Measurements from ENCODE around the gene HDAC9.
"Not testable (repeated sequence)": the region's sequence is repeated elsewhere in the genome, so short reads cannot be mapped to it uniquely, and the experiment has no call there.

HDAC9 gene

DNA sequence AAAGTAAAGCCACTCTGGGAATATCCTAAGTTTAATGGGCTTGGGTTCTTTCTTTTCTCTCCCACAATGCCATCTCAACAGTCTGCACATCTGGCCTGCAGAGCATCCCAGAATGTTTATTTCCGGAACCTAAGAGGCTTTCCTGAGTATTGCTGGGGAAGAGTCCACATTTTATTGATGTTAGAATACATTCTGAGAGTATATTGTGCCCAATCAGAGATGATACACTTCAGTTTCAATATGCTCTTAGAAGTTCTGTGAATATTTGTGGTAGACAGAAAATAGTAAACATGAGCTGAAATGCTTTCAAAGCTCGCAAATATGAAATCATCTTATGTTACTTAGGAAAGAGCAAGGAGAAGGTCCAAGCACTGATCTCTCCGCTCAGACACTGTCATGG, 421.3 kb downstream of the HDAC9 start:
- no peaks in the 10 kb centered on the region for H3K4me1 Mint-ChIP-seq

DNA sequence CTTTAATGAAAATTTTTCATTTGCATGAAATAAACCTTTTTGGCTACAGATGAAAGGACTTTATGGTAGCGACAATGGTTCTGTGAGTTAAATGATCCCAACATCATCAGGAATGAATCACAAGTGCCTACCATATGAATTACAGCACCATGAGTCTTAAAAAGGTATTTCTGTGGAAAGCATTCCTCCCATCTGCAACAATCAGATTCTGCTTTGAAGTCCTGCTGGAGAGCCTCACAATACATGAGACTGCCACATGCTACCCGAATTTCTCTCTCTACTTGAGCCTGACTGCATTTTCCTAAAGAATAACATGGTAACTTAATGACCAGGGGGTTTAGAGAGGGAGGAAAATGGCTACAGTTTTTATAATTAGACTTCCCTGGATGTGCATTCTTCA, 431.6 kb downstream of the HDAC9 start:
- Mint-ChIP-seq H3K4me1 (no peaks in the 10 kb centered on the region), H3K4me3 (no peak overlapping the region), H3K36me3 (ENCODE audit: low read depth) (no peaks in the 10 kb centered on the region), H3K27me3 (no peaks in the 10 kb centered on the region), H3K9me3 (no peaks in the 10 kb centered on the region), H3K27ac (no peak overlapping the region)
- ATAC-seq (no peak), DNase-seq (no peak)

More for the DNA sequence above, 421.3 kb downstream of the HDAC9 start:
- Mint-ChIP-seq H3K27me3 (no peaks in the 10 kb centered on the region), H3K27ac (no peak overlapping the region), H3K9me3 (peaks cover 8% of the 10 kb centered on the region), H3K36me3 (ENCODE audit: low read depth) (peaks cover 3% of the 10 kb centered on the region), H3K4me3 (no peak overlapping the region)
- ATAC-seq (no peak), DNase-seq (no peak)

- Mint-ChIP-seq H3K4me1 (no peaks in the 10 kb centered on the region), H3K27ac (no peak overlapping the region), H3K36me3 (ENCODE audit: low read depth) (no peaks in the 10 kb centered on the region), H3K4me3 (no peak overlapping the region), H3K27me3 (no peaks in the 10 kb centered on the region), H3K9me3 (peaks cover 4% of the 10 kb centered on the region)
- no peak for ATAC-seq
- DNase-seq: no peak
Observed at GRCh38 chr7:18936265-18936664, 440.7 kb downstream of the HDAC9 start.

DNA sequence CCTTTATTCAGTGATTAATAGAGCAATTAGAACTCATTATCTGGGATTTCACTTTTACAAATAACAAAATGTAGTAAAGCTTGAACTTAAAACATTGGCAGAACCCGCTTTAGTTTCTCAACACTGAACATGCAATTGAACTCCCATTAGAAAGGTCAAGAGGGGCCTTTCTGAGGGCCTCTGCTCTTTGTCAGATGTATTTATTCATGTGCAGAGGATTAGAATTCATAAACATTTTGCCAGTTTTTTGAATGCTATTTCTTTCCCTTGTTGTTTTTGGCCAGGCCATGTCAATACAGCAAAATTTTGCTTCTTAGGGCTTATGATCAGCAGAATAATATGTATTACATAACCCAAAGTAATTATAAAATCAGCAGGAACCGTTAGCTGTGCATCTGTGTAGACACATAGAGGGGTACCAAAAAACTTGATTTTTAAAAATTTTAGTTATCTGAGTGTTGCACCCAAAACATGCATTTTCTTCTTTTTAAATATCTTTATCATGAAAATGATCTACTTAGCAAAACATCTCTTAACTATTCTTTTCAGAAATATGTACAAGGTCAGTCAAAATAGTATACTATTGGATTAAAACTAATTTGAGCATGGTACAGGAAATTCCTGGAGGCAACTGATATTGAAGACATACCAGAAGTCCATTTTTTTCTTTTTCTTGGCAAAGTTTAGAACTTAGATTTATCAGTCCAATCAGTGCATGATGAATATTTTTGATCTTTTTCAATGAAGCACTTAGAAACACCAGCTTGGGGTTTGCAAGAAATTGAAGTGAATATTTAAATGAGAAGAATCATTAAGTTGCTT, 444.4 kb downstream of the HDAC9 start:
- no peaks in the 10 kb centered on the region for H3K36me3 Mint-ChIP-seq (ENCODE audit: low read depth)
- no peaks in the 10 kb centered on the region for H3K27me3 Mint-ChIP-seq
- ATAC-seq (no peak), DNase-seq (no peak)
- no peak overlapping the region for H3K4me3 Mint-ChIP-seq
- no peak overlapping the region for H3K27ac Mint-ChIP-seq
- no peaks in the 10 kb centered on the region for H3K4me1 Mint-ChIP-seq
- H3K9me3 Mint-ChIP-seq: no peaks in the 10 kb centered on the region

- no peak for ATAC-seq
- Mint-ChIP-seq H3K36me3 (ENCODE audit: low read depth) (no peaks in the 10 kb centered on the region), H3K27ac (no peak overlapping the region), H3K4me3 (no peak overlapping the region), H3K27me3 (no peaks in the 10 kb centered on the region), H3K4me1 (no peaks in the 10 kb centered on the region), H3K9me3 (no peaks in the 10 kb centered on the region)
- no peak for DNase-seq
Observed at GRCh38 chr7:18940593-18941134, 445.1 kb downstream of the HDAC9 start.

DNA sequence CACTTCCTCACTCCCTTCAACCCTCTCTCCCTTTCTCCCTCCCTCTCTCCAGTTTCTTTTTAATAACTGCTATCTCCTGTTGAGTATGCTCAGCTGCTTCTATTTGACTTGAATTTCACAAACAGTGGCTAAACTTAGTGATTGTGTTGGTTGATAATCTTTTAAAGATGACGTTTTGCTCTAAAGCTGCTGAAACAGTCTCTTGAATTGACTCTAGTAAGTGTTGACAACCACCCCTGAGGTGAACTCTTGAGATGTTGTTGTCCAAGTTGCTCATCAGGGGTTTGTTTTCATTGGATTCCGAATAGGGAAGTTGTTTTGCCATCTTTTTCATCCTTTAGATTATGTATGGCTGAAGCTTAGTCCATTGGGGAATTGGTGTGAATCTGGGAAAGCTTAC, 445.7 kb downstream of the HDAC9 start:
- H3K27me3 Mint-ChIP-seq: no peaks in the 10 kb centered on the region
- no peaks in the 10 kb centered on the region for H3K9me3 Mint-ChIP-seq
- DNase-seq (no peak), ATAC-seq (no peak)
- H3K36me3 Mint-ChIP-seq (ENCODE audit: low read depth): no peaks in the 10 kb centered on the region
- no peak overlapping the region for H3K4me3 Mint-ChIP-seq
- no peaks in the 10 kb centered on the region for H3K4me1 Mint-ChIP-seq
- H3K27ac Mint-ChIP-seq: no peak overlapping the region

- Mint-ChIP-seq H3K4me1 (no peaks in the 10 kb centered on the region), H3K27me3 (no peaks in the 10 kb centered on the region)
- DNase-seq: no peak
Observed at GRCh38 chr7:18948521-18948920, 453.0 kb downstream of the HDAC9 start.

DNA sequence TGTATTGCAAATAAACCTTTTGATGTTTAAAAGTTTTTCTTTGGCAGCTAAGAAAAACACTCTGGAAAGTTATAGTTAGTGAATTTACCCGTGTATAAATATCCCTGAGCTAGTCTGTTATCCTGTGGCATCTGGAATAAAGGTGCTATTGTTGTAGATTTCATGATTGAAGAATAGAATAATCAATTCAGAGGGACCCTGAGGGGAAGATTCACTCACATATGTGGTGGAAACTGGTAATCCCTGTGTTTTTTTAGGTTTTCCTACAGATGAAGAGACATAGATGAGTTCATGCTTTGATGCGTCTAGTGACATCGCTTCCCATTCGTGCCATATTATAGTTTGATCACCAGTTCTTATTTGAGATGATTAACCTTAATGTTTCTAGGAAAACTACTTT, 457.3 kb downstream of the HDAC9 start:
- Mint-ChIP-seq H3K36me3 (ENCODE audit: low read depth) (no peaks in the 10 kb centered on the region), H3K4me3 (no peak overlapping the region), H3K4me1 (no peaks in the 10 kb centered on the region), H3K27ac (no peak overlapping the region), H3K27me3 (no peaks in the 10 kb centered on the region), H3K9me3 (no peaks in the 10 kb centered on the region)
- ATAC-seq (no peak), DNase-seq (no peak)

More at GRCh38 chr7:18948521-18948920, 453.0 kb downstream of the HDAC9 start:
- no peaks in the 10 kb centered on the region for H3K36me3 Mint-ChIP-seq (ENCODE audit: low read depth)
- ATAC-seq: no peak
- H3K4me3 Mint-ChIP-seq: no peak overlapping the region
- H3K27ac Mint-ChIP-seq: no peak overlapping the region
- no peaks in the 10 kb centered on the region for H3K9me3 Mint-ChIP-seq

DNA sequence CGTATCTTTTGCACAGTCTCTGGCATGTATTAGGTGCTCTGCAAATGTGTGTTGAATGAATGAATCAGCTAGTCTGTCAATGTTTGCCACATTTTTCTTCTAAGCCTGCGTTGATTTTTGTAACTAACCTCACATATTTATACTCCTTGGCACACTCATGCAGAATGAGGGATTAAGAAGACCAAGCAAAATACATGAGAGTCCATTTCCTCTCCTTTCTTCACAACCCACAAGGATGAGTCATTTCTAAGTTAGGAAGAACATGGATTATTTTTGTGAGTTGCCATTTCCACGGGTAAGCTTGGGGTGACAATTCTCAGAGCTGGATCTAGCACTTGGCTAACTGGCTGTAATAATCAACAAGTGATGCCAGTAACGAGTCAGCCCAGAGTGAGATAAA, 463.1 kb downstream of the HDAC9 start:
- Mint-ChIP-seq H3K4me3 (no peak overlapping the region), H3K27ac (no peak overlapping the region), H3K27me3 (no peaks in the 10 kb centered on the region), H3K9me3 (peaks cover 5% of the 10 kb centered on the region), H3K4me1 (no peaks in the 10 kb centered on the region), H3K36me3 (ENCODE audit: low read depth) (no peaks in the 10 kb centered on the region)
- no peak for ATAC-seq
- no peak for DNase-seq

DNA sequence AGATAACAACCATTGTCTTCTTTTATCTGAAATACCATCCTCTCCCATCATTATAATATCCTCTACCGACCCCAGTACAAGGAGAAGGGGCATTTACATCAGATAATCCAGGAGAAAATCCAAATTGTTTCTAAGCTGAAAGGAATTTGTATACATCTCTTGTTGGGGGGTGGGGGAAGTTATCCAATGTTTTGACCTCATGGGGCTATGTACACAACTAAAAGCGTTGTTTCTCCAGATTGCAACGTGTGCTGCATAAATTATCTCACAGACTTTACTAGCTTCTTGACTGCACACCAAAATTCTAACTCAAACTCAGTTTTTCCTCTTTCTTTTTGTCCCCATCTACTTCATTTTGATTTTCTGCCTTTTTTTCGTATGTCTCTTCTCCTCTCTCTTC, 465.2 kb downstream of the HDAC9 start:
- Mint-ChIP-seq H3K4me1 (no peaks in the 10 kb centered on the region), H3K9me3 (peaks cover 5% of the 10 kb centered on the region), H3K27ac (no peak overlapping the region), H3K4me3 (no peak overlapping the region), H3K36me3 (ENCODE audit: low read depth) (no peaks in the 10 kb centered on the region), H3K27me3 (no peaks in the 10 kb centered on the region)
- DNase-seq (no peak), ATAC-seq (no peak)

DNA sequence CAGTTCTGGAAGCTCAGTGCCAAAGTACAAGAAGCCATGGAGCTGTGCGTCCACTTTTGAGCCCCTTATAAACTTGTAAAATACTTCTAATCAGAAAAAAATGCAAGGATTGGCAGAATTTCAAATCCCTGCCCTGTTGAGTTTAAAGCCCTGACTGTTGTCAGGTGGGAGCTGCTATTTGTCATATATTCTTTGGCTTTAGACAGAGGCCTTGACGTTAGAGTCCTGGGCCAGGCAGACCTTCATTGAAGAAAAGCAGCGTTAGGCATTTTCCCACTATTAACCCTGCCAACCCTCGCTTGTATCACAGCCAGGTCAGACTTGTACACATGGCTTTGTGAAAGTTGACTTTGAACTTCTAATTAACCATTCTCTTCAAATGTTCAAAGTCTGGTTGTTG, 466.5 kb downstream of the HDAC9 start:
- H3K36me3 Mint-ChIP-seq (ENCODE audit: low read depth): no peaks in the 10 kb centered on the region
- ATAC-seq: no peak
- no peak for DNase-seq
- H3K27me3 Mint-ChIP-seq: no peaks in the 10 kb centered on the region
- H3K9me3 Mint-ChIP-seq: peaks cover 5% of the 10 kb centered on the region
- no peaks in the 10 kb centered on the region for H3K4me1 Mint-ChIP-seq
- H3K27ac Mint-ChIP-seq: no peak overlapping the region
- no peak overlapping the region for H3K4me3 Mint-ChIP-seq

DNA sequence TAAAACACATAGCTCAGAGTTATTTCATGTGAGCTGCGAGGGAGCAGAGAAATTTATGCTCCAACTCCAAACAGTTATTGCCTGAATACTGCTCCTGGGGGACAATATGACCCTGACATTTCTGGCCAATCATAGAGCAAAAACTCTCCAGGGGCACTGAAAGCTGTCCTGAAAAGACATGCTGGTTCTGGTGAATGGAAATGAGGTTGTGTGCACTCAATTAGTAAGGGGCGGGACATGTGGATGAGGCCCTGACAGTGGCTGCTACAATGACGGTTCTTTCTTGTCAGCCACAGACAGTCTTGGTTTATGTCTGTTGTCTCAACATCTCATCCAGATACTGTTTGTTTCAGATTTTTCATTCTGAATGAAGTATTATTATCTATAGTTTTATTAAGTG, 470.1 kb downstream of the HDAC9 start:
- no peak for DNase-seq
- Mint-ChIP-seq H3K36me3 (ENCODE audit: low read depth) (no peaks in the 10 kb centered on the region), H3K27me3 (no peaks in the 10 kb centered on the region), H3K4me1 (no peaks in the 10 kb centered on the region), H3K4me3 (no peak overlapping the region), H3K27ac (no peak overlapping the region), H3K9me3 (peaks cover 5% of the 10 kb centered on the region)
- no peak for ATAC-seq

GRCh38 chr7:18967755-18968154, 472.2 kb downstream of the HDAC9 start:
- not testable (repeated sequence) for H3K27me3 Mint-ChIP-seq; H3K4me1 Mint-ChIP-seq; H3K4me3 Mint-ChIP-seq; DNase-seq; H3K27ac Mint-ChIP-seq; H3K9me3 Mint-ChIP-seq; H3K36me3 Mint-ChIP-seq (ENCODE audit: low read depth); ATAC-seq

DNA sequence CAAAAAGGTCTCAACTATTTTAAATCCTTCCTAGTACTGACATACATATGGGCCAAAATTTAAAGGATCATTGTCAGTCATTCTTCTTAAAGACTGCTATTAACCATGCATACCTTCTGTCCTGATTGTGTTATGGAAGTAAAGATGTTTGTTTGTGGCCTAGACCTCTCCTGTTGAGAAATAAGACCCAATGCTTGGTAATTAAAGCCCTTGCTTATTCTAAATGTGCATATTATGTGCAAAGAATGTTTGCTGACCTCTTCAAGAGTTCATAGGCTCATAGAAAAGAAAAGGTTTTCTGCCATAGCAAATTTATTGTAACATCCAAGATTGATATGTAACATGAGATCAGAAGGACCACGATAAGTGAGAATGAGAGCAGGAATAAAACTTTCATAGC, 476.3 kb downstream of the HDAC9 start:
- H3K36me3 Mint-ChIP-seq (ENCODE audit: low read depth): no peaks in the 10 kb centered on the region
- H3K4me3 Mint-ChIP-seq: no peak overlapping the region
- no peaks in the 10 kb centered on the region for H3K4me1 Mint-ChIP-seq
- DNase-seq (no peak), ATAC-seq (no peak)
- H3K9me3 Mint-ChIP-seq: peaks cover 15% of the 10 kb centered on the region
- H3K27ac Mint-ChIP-seq: no peak overlapping the region
- H3K27me3 Mint-ChIP-seq: no peaks in the 10 kb centered on the region

DNA sequence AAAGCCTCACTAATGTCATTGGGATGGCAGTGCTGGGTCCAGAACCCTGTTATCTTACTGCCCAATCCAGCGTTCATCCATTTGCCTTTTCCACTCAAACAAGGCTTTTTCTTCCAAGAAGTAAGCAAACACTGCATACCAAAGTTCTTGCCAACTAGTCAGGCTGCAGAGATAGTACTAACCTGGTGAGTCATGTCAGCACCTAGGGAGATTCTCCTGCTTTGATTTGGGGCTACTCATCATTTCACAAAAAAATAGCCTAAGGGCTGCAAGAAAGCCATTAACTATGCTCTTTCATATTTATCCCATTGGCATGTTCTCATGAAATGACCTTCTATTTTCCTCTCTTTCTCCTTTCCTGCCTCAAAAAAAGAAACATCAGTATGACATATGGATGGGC, 479.3 kb downstream of the HDAC9 start:
- ATAC-seq (no peak), DNase-seq (no peak)
- H3K4me3 Mint-ChIP-seq: no peak overlapping the region
- no peaks in the 10 kb centered on the region for H3K27me3 Mint-ChIP-seq
- peaks cover 15% of the 10 kb centered on the region for H3K9me3 Mint-ChIP-seq
- H3K4me1 Mint-ChIP-seq: no peaks in the 10 kb centered on the region
- H3K36me3 Mint-ChIP-seq (ENCODE audit: low read depth): no peaks in the 10 kb centered on the region
- H3K27ac Mint-ChIP-seq: no peak overlapping the region

All from activated naive CD8-positive, alpha-beta T cell treated with anti-CD3 and anti-CD28 coated beads, Interleukin-2, amount 50 U/mL, for 24 hours (primary cell).